Measurements from ENCODE around the gene MDC1. TPM values are rescaled to one million over a fixed set of nuclear protein-coding genes. Genes with fewer than 3 reads are reported as not detected.

The MDC1 gene
- total and polyA plus RNA-seq, 2 of the 13 experiments (the other 11 are each of a cell fraction or from before 2014, with no cell fraction given): 8.4 to 14.0 TPM

DNA sequence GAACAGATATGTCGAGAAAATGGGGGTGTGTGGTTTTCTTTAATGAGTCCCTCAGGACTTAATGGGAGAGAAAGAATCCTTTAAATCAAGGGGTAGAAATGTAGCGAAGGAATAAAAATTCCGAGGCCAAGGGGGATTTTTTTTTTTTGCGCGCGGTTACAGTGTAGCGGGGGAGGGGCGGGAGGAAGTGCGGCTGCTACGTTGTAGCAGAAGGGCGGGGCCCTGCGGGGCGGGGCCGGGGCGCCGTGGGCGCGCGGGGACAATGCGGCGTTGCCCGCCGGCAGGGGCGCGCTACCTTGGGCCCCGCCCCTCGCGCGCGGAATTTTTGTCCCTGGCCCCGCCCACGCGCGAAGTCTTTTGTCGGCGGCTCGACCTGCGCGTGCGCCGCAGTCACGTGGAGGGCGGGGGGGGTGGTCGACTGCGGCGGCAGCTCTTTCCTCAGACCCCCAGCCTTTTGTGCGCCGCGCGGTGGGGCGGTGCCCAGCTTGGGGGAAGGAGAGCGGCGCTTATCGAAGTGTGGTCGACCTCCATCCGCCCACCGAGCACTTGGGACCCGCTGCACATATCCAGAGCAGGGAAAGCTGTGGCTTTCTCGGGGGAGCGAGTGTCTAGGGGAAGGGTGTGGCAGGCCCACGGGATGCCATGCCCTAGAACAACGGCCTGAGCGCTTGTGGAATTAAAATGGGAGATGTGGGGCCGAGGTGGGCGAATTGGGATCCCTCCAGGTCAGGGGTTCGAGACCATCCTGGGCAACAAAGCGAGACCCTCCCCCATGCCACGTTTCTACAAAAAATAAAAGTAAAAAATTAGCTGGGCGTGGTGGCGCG is 4.3 kb upstream of the MDC1 start (continued):
- TF ChIP-seq, protein P1, sequence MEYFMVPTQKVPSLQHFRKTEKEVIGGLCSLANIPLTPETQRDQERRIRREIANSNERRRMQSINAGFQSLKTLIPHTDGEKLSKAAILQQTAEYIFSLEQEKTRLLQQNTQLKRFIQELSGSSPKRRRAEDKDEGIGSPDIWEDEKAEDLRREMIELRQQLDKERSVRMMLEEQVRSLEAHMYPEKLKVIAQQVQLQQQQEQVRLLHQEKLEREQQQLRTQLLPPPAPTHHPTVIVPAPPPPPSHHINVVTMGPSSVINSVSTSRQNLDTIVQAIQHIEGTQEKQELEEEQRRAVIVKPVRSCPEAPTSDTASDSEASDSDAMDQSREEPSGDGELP (IDR thresholded peaks at IDR 0.05; ENCODE audit: borderline replicate concordance, low read depth): no peak
- TF ChIP-seq CBX5 (CRISPR knock-in tag; IDR thresholded peaks at IDR 0.05; ENCODE audit: borderline replicate concordance): no peak
- peak; percentile 46; the same call in 1 of the 2 replicates for TF ChIP-seq ZFP1 (CRISPR knock-in tag; IDR thresholded peaks at IDR 0.05)
- no peak for TF ChIP-seq FOXJ3 (CRISPR knock-in tag; IDR thresholded peaks at IDR 0.05; ENCODE audit: borderline replicate concordance)
- peak; percentile 38; the same call in 1 of the 2 replicates for TF ChIP-seq ZNF333 (CRISPR knock-in tag; IDR thresholded peaks at IDR 0.05; ENCODE audit: borderline replicate concordance)
- TF ChIP-seq FIP1L1 (IDR thresholded peaks at IDR 0.05; ENCODE audit: borderline replicate concordance, insufficient read depth, low read depth, low read length): no peak
- TF ChIP-seq, protein P2, sequence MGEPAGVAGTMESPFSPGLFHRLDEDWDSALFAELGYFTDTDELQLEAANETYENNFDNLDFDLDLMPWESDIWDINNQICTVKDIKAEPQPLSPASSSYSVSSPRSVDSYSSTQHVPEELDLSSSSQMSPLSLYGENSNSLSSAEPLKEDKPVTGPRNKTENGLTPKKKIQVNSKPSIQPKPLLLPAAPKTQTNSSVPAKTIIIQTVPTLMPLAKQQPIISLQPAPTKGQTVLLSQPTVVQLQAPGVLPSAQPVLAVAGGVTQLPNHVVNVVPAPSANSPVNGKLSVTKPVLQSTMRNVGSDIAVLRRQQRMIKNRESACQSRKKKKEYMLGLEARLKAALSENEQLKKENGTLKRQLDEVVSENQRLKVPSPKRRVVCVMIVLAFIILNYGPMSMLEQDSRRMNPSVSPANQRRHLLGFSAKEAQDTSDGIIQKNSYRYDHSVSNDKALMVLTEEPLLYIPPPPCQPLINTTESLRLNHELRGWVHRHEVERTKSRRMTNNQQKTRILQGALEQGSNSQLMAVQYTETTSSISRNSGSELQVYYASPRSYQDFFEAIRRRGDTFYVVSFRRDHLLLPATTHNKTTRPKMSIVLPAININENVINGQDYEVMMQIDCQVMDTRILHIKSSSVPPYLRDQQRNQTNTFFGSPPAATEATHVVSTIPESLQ (CRISPR knock-in tag; conservative IDR thresholded peaks at IDR 0.05): no peak
- TF ChIP-seq RBM22 (optimal IDR thresholded peaks at IDR 0.05; ENCODE audit: low read length): peak; percentile 97
- peak; percentile 40; the same call in 1 of the 2 replicates for TF ChIP-seq PHF8 (CRISPR knock-in tag; IDR thresholded peaks at IDR 0.05)
- TF ChIP-seq JARID2 (CRISPR knock-in tag; IDR thresholded peaks at IDR 0.05; ENCODE audit: insufficient replicate concordance): peak; percentile 2
- peak; percentile 45 for TF ChIP-seq HNRNPLL (IDR thresholded peaks at IDR 0.05; ENCODE audit: low read depth, low read length, poor library complexity, severe bottlenecking)
- TF ChIP-seq NFYB (CRISPR knock-in tag; IDR thresholded peaks at IDR 0.05): peak; percentile 10; the same call in 1 of the 2 replicates
- no peak for TF ChIP-seq CEBPG (CRISPR knock-in tag; IDR thresholded peaks at IDR 0.05)
- TF ChIP-seq SPEN (CRISPR knock-in tag; IDR thresholded peaks at IDR 0.05; ENCODE audit: low read depth): peak; percentile 82
- peak; percentile 91; the same call in 1 of the 2 replicates for TF ChIP-seq ATF7-NPFF (CRISPR knock-in tag; IDR thresholded peaks at IDR 0.05; ENCODE audit: low read depth)
- TF ChIP-seq, protein P3, sequence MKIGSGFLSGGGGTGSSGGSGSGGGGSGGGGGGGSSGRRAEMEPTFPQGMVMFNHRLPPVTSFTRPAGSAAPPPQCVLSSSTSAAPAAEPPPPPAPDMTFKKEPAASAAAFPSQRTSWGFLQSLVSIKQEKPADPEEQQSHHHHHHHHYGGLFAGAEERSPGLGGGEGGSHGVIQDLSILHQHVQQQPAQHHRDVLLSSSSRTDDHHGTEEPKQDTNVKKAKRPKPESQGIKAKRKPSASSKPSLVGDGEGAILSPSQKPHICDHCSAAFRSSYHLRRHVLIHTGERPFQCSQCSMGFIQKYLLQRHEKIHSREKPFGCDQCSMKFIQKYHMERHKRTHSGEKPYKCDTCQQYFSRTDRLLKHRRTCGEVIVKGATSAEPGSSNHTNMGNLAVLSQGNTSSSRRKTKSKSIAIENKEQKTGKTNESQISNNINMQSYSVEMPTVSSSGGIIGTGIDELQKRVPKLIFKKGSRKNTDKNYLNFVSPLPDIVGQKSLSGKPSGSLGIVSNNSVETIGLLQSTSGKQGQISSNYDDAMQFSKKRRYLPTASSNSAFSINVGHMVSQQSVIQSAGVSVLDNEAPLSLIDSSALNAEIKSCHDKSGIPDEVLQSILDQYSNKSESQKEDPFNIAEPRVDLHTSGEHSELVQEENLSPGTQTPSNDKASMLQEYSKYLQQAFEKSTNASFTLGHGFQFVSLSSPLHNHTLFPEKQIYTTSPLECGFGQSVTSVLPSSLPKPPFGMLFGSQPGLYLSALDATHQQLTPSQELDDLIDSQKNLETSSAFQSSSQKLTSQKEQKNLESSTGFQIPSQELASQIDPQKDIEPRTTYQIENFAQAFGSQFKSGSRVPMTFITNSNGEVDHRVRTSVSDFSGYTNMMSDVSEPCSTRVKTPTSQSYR (CRISPR knock-in tag; IDR thresholded peaks at IDR 0.05; ENCODE audit: borderline replicate concordance): peak; percentile 81
- TF ChIP-seq, protein P4, sequence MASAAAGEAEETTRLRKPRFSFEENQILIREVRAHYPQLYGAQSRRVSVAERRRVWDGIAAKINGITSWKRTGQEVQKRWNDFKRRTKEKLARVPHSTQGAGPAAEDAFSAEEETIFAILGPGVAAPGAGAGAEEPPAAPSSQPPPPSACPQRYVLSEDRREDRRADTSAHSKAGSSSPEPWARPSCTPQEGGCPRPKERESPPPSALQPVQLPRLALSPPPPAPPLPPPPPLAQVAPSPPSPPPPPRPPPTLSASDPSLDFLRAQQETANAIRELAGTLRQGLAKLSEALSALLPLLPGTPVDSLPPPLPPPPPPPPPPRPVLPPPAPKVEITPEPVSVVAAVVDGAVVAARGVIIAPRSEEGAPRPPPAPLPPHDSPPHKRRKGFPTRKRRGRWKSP (CRISPR knock-in tag; IDR thresholded peaks at IDR 0.05): peak; percentile 31; the same call in 1 of the 2 replicates
- TF ChIP-seq MED13 (CRISPR knock-in tag; IDR thresholded peaks at IDR 0.05): peak; percentile 60; the same call in 1 of the 2 replicates
- TF ChIP-seq SMARCC2 (IDR thresholded peaks at IDR 0.05): no peak
- TF ChIP-seq, protein P5, sequence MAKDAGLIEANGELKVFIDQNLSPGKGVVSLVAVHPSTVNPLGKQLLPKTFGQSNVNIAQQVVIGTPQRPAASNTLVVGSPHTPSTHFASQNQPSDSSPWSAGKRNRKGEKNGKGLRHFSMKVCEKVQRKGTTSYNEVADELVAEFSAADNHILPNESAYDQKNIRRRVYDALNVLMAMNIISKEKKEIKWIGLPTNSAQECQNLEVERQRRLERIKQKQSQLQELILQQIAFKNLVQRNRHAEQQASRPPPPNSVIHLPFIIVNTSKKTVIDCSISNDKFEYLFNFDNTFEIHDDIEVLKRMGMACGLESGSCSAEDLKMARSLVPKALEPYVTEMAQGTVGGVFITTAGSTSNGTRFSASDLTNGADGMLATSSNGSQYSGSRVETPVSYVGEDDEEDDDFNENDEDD (CRISPR knock-in tag; IDR thresholded peaks at IDR 0.05; ENCODE audit: borderline replicate concordance): peak; percentile 92
- peak; percentile 81 for TF ChIP-seq POLR2G (IDR thresholded peaks at IDR 0.05; ENCODE audit: low read depth, low read length)

All from HepG2 (cell line).